ENCODE data around the gene RFWD3.

The RFWD3 gene

GRCh38 chr16:74578433-74578832 lies 88.2 kb downstream of the RFWD3 start:
- TF ChIP-seq, protein P1, sequence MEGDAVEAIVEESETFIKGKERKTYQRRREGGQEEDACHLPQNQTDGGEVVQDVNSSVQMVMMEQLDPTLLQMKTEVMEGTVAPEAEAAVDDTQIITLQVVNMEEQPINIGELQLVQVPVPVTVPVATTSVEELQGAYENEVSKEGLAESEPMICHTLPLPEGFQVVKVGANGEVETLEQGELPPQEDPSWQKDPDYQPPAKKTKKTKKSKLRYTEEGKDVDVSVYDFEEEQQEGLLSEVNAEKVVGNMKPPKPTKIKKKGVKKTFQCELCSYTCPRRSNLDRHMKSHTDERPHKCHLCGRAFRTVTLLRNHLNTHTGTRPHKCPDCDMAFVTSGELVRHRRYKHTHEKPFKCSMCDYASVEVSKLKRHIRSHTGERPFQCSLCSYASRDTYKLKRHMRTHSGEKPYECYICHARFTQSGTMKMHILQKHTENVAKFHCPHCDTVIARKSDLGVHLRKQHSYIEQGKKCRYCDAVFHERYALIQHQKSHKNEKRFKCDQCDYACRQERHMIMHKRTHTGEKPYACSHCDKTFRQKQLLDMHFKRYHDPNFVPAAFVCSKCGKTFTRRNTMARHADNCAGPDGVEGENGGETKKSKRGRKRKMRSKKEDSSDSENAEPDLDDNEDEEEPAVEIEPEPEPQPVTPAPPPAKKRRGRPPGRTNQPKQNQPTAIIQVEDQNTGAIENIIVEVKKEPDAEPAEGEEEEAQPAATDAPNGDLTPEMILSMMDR (IDR thresholded peaks at IDR 0.05; ENCODE audit: extremely low read depth, missing control alignments) = no peak
- DNase-seq (ENCODE audit: low spot score) = no peak

DNA sequence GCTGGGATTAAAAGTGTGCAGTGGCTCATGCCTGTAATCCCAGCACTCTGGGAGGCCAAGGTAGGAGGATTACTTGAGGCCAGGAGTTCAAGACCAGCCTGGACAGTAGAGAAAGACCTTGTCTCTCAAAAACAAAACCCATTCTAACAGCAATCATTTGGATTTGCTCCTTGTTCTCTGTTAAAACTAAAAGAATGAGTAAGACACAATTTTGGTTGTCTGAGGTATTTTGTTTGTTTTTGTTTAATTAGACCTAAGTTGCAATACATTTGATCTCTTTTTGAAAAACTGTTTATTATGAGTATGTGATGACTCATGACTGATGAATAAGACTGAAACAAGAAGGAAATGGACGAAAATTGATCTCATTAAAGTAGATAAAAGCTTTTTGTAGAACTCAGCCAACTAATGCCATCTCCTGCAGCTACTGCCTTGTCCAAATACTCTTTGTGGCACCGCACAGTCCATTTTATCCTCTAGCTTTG lies 88.8 kb downstream of the RFWD3 start:
- TF ChIP-seq, protein P1 (IDR thresholded peaks at IDR 0.05; ENCODE audit: extremely low read depth, missing control alignments) = no peak
- DNase-seq (ENCODE audit: low spot score) = peak; percentile 36

DNA sequence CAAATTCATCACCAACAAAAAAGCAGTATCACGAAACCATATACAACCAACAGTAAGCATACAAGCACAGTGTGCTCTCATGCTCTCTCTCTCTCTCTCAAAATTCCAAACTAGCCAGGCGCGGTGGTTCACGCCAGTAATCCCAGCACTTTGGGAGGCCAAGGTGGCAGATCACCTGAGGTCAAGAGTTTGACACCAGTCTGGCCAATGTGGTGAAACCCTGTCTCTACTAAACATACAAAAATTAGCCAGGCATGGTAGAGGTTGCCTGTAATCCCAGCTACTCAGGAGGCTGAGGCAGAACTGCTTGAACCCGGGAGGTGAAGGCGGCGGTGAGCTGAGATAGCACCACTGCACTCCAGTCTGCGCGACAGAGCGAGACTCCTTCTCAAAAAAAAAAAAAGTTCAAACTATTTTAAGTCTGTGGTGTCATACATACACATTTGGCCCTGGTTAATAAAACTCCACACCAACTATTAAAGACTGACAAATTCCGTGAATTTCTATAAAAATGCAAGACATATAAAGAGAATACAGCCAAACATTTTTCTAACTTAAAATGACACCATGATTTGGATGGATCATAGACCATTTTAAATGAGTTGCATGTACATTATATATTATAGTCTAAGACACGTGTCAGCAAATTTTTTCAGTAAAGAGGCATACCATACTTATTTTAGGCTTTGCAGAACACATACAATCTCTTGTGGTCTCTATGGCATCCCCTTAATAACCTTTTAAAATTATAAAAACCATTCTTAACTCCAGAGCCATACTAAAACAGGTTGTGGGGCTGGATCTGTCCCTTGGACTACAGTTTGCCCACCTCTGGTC lies 90.7 kb downstream of the RFWD3 start:
- DNase-seq (ENCODE audit: low spot score) = no peak
- TF ChIP-seq, protein P1 (IDR thresholded peaks at IDR 0.05; ENCODE audit: extremely low read depth, missing control alignments) = no peak

DNA sequence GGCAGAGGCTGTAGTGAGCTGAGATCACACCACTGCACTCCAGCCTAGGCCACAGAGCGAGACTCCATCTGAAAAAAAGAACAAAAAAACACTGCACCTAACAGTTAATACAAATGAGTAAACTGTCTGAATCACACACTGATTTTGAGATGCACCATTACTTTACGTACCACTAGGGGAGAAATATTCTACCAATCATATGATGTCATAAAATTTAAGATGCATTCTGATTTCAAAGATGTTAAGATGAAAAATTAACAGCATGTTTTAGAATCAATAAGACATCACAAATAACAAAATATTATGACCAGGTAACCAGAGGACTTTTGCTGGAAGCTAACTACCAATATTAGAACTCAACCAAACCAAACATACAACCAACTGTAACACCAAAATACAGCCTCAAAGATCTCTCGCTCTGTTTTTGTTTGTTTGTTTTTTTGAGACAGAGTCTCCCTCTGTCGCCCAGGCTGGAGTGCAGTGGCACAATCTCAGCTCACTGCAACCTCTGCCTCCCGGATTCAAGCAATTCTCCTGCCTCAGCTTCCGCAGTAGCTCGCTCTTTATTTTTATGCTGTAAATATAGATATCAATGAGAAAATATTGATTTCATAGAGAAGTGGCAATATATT lies 91.4 kb downstream of the RFWD3 start:
- TF ChIP-seq, protein P1 (IDR thresholded peaks at IDR 0.05; ENCODE audit: extremely low read depth, missing control alignments) = no peak
- DNase-seq (ENCODE audit: low spot score) = no peak

DNA sequence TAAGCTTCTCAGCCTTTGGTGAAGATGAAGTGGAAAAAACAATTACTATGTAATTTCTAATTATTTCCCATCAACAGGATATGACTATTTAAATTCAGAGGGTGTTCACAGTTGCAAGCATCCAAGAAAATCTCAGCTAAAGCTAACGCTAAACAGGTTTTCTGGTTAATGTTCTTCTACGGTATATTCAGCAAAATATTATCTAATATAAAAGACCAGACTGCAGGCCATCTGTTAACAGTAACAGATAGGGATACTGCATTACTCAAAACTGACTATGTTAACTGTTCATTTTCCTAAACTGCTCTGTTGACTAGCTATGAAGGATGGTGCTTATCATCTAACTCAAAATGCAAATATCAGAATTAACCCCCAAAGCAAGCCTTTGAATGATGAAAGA lies 92.5 kb downstream of the RFWD3 start:
- DNase-seq (ENCODE audit: low spot score) = no peak
- TF ChIP-seq, protein P1 (IDR thresholded peaks at IDR 0.05; ENCODE audit: extremely low read depth, missing control alignments) = no peak

GRCh38 chr16:74573622-74574021 lies 93.1 kb downstream of the RFWD3 start:
- no peak for DNase-seq (ENCODE audit: low spot score)
- TF ChIP-seq, protein P1 (IDR thresholded peaks at IDR 0.05; ENCODE audit: extremely low read depth, missing control alignments) = no peak

All from GM20000 (cell line).